ENCODE results near the gene ZMYM4. TPM values are rescaled to one million over a fixed set of nuclear protein-coding genes. Genes with fewer than 3 reads are reported as not detected.

Gene ZMYM4
- total RNA-seq, 1 experiment from 2014 or later: 60.3 TPM

GRCh38 chr1:35466120-35466519 lies 197.6 kb downstream of the ZMYM4 start (continued):
- TF ChIP-seq PRDM15 (CRISPR knock-in tag; IDR thresholded peaks at IDR 0.05) (no peak), ZSCAN18 (CRISPR knock-in tag; IDR thresholded peaks at IDR 0.05) (no peak), ZNF671 (CRISPR knock-in tag; IDR thresholded peaks at IDR 0.05) (no peak), E2F4 (CRISPR knock-in tag; IDR thresholded peaks at IDR 0.05; ENCODE audit: borderline replicate concordance, low read depth) (no peak), ZNF232 (CRISPR knock-in tag; IDR thresholded peaks at IDR 0.05) (no peak), ZNF532 (CRISPR knock-in tag; IDR thresholded peaks at IDR 0.05; ENCODE audit: borderline replicate concordance) (no peak)

- H3K4me1 Mint-ChIP-seq: peaks cover 14% of the 10 kb centered on the region
- H3K36me3 Mint-ChIP-seq: peaks cover 49% of the 10 kb centered on the region
- no peak for DNase-seq (ENCODE audit: low spot score)
- ChIA-PET POLR2A (no interaction called here), CTCF (interaction anchor here (0.9 to 1.7 kb wide), 2 partner anchors 20 to 94 kb away, joined by 4 to 8 read pairs; no protein-coding TSS in a partner anchor)
- H3K4me3 Mint-ChIP-seq: no peak overlapping the region
- peak; percentile 79 for ATAC-seq
- peaks cover 5% of the 10 kb centered on the region for H3K9me3 Mint-ChIP-seq
- peak overlapping the region; percentile 79 for H3K27ac Mint-ChIP-seq
- no peaks in the 10 kb centered on the region for H3K27me3 Mint-ChIP-seq (ENCODE audit: low read depth)
- TF ChIP-seq TCF7 (CRISPR knock-in tag; IDR thresholded peaks at IDR 0.05; ENCODE audit: low read depth): no peak
- no peak for TF ChIP-seq ZNF512 (CRISPR knock-in tag; IDR thresholded peaks at IDR 0.05; ENCODE audit: borderline replicate concordance)
- TF ChIP-seq GABPB1 (CRISPR knock-in tag; IDR thresholded peaks at IDR 0.05): no peak
- no peak for TF ChIP-seq IRF1 (CRISPR knock-in tag; IDR thresholded peaks at IDR 0.05)
- TF ChIP-seq ARID4B (CRISPR knock-in tag; IDR thresholded peaks at IDR 0.05; ENCODE audit: borderline replicate concordance): no peak
- TF ChIP-seq ZSCAN18 (CRISPR knock-in tag; IDR thresholded peaks at IDR 0.05): no peak
Measured at GRCh38 chr1:35470977-35471613, 202.6 kb downstream of the ZMYM4 start.

All from WTC11 (cell line).